ENCODE measurements around the gene XK.

XK gene

DNA sequence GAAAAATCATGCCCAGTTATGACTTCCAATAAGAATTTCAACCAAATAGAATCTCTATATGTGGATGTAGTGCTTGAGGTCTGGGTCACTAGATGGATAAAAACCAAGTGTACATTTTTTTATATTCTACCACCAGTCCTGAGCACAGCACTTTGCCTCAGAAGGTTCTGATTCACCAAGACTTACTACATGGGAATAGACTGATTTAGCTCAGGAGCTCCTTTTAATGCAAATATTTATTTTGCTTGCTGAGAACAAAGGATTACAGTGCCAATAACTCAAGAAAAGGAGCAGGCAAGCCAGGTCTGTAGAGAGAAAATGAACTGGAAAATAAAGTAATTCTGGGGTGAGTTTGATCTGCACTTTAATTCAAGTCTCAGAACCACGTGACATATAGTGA, 6.4 kb upstream of the XK start:
- no peak for DNase-seq (ENCODE audit: low spot score)

- no peak for DNase-seq (ENCODE audit: low spot score)
Observed at GRCh38 chrX:37679888-37680287, 5.7 kb upstream of the XK start.

DNA sequence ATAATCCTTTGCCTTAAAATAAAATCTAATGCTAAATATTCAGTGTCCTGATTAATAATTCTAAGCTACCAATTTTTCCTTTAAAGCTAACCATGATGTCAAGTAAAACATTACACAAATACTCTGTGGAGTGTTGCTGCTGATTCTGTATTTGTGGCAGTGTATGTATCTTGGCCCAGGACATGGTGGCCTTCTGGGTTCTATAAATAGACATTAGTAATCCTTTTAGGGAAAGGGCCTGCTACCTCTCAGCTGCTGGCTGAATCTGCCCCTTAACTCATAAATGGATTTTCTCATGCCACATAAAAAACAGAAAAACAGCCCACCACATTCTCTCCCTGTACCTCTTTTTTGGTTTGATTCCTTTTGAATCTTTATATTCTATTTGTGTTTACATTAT, 1.2 kb upstream of the XK start:
- DNase-seq (ENCODE audit: low spot score) = no peak

DNA sequence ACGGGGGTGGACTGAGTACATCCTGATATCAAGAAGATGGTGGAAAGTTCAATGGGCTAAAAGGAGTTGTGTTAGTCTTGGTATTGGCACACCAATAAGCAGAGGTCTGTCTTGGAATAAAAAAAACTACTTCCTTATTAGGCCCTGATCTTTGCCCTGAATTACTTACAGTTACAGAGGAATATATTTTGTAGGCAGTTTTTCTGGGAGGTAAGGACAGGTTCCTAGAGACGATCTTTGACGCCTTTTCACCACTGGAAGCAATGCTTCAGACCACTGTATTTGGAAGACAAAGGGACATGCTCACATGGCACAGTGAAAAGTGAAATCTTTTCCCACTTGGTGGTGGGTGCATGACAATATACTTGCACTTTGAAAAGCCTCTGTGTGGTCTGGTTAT, 618 bp upstream of the XK start:
- DNase-seq (ENCODE audit: low spot score) = no peak

- no peak for DNase-seq (ENCODE audit: low spot score)
Observed at GRCh38 chrX:37686369-37686995, 891 bp downstream of the XK start.

DNA sequence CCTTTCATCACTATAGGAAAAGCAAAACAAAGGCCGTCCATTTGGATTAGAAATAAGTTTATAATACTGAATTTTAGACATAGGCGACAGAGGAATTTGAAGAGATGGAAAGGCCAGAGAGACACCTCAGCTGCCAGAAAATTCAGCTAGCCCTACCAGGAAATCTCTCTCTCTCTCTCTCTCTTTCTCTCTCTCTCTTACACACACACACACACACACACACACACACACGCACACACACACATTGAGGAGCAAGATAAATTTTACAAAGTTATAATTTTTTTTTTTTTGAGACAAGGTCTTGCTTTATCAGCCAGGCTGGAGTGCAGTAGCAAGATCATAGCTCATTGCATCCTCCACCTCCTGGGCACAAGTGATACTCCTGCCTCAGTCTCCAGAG, 1.4 kb downstream of the XK start:
- no peak for DNase-seq (ENCODE audit: low spot score)

DNA sequence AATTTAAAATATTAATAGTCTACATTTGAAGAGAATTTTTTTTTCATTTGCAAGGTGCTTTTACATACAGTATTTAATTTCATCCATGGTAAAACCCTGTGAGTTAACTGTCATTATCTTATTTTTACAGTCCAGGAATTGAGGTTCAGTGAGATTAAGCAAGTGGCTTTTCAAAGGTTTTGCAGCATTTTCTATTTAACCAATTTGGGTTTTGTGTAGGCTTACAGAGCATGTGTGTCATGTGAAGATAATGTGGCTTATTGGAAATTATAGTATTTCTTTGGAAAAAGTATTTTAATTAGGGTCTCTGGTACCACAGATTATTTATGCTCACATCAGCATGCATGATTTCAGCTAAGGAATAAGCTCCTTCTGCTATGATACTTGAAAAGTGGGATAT, 4.5 kb downstream of the XK start:
- DNase-seq (ENCODE audit: low spot score) = no peak

- no peak for DNase-seq (ENCODE audit: low spot score)
Observed at GRCh38 chrX:37692918-37693317, 7.3 kb downstream of the XK start.

DNA sequence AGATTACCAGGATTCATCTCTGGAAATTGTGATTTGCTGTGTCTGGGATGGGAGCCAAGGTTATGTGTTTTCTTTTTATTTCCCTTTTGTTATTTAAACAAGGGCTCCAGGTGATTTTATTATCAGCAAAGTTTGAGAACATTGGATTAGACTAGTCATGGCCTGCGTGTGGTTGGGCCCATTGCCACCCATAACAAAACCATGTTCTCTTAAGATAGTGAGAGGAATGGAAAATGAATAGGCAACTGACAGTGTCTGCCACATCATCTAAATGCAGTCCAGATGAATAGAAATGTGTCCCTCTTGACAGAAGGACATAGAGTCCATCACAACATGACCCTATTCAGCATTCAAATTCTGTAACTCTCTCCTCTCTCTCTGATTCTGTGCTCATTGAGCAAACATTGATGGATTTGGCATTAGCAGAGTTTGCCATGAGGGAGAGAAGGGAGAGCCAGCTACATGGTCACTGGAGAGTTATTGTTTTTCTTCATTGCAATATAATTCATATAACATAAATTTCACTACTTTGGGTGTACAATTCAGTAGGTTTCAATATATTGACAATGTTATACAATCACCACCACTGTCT, 11.7 kb downstream of the XK start:
- no peak for DNase-seq (ENCODE audit: low spot score)

- no peak for DNase-seq (ENCODE audit: low spot score)
Observed at GRCh38 chrX:37701588-37701987, 16.0 kb downstream of the XK start.

DNA sequence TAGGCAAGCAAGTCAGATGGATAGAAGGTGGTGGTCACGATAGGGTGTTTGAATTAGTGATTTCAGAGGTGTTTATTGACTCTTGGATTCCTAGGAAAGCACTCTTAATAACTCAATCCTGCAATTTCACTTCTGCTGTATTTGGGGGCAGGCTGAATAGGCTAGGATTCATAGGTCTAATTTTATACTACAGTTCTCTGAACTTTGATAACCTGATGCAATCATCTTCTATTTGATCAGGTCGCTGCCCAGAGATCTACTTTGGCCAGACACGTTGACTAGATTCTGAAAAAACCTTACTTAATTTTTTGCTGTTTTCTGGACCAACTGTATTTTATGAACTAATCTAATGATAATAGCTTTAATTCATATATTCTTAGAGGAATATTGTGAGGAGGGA, 26.4 kb downstream of the XK start:
- DNase-seq (ENCODE audit: low spot score) = no peak

GRCh38 chrX:37712458-37712857, 26.9 kb downstream of the XK start:
- DNase-seq (ENCODE audit: low spot score) = no peak

DNA sequence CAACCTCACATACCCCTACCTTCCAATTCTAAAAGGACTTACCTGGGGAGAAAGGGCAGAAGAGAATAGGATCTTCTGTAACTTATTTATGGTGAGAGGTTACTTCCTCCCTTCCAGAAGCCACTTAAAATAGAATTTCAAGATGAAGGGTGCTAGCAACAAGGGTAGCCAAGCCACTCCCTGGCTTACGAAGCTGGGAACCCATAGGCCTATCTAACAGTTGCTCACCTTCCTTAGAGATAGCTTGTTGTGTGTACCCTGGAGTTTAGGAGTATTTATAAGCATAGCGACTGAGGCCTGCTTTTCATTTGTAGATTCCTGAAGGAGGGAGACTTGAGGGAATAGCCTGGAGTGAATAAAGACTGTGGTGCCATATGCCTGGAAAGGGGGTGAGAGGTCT, 28.9 kb downstream of the XK start:
- no peak for DNase-seq (ENCODE audit: low spot score)

GRCh38 chrX:37716602-37717001, 31.0 kb downstream of the XK start:
- no peak for DNase-seq (ENCODE audit: low spot score)

DNA sequence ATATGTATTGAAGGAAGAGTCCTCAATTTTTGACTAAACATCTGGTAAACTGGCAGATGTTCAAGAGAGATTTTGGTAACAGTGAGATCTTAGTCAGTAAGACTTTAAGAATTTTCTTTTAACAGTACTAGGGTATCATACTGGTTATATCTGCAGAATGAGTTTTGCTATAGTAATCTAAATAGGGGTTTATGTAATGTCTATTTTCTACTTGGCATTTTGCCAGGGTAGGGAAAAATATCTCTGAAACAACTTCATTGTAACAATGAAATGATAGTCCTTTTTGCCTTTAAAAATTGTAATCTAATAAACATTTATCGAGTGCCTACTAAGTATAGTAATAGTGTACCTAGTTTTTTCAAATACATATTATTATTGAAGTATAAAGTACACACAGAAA, 32.1 kb downstream of the XK start:
- DNase-seq (ENCODE audit: low spot score) = no peak

GRCh38 chrX:37722595-37722994, 37.0 kb downstream of the XK start:
- no peak for DNase-seq (ENCODE audit: low spot score)

DNA sequence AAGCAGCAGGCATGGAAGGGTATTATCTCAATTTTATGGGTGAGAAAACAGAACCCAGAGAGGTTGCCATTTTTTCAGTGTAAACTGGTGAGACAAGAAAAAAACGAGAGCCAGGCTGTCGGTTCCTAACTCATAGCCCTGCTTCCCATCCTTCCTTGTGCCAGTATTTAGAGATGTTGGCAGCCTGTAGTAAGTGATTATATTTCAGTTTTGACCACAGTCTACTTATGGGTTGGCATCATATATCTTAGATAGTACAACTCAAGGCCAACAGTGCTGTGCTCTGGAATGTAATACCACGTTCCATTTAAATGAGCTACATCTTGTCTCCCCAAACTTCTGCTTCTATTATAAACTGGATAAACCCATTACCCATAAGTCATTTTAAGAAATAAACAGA, 40.8 kb downstream of the XK start:
- no peak for DNase-seq (ENCODE audit: low spot score)

GRCh38 chrX:37745354-37745753, 59.8 kb downstream of the XK start:
- DNase-seq (ENCODE audit: low spot score) = peak; percentile 71

DNA sequence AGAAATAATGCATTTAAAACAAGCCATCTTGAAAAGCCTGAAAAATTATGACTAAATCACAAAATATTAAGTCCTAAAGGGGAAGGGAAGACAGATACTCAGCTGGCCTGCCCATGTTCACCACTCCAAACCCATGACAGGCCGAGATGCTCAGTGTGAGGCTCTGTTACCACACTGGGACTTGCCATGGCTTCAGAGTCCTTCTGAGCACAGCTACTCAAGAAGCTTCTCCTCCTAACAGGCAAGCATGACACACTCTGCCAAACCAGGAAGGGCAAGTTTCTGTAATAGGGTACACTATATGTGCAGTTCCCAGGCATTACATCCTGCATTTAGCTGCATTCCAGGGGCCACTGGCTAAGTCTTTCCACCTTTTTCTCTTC, 60.2 kb downstream of the XK start:
- no peak for DNase-seq (ENCODE audit: low spot score)

DNA sequence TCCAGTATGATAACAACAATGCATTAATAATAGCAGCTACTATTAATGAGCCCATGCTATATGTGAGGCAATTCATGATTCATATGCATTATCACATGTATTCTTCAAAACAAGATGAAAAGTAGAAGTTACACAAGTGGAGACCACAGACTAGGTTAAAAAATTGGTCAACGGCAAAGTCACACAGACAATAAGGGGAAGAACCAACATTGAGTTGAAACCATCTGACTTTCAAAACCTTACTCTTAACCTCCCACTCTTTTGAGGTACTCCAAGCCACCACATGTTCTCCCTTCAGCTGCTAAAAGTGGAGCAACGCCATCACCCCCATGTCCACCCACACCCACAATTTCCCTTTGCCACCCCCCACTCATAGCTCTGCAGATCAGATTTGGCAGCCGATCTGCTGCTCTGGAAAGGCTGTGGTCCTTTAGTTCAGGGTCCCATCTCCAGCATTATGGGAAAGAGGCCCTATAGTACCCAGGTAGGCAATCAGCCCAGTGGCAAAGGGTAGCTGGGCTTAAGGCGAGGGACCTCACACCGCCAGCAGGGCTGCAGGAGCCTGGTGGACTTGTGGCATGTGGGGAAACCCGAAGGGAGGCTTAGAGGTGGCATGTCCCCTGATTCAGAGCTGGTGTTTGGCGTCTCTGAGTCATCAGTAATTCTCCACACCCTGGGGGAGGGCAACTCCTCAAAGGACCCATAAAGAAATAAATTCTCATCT, 60.8 kb downstream of the XK start:
- DNase-seq (ENCODE audit: low spot score) = no peak

DNA sequence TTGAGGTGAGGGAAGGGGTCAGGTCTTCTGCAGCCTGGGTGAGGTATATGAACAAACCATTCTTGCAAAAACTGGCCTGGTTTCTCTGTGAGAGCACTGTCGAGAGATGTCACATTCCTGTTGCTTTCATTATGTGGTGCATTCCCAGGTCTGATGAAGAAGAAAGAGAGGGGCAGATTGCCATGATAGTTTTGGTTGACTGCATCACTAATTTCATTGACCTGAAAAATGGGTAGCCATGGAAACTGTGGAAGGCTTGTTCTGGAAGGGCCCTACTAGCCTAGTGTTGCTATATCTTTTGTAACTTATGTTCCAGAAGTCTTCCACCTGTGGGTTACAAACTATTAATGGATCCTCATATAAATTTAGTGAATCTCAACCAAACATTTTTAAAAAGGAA, 61.4 kb downstream of the XK start:
- no peak for DNase-seq (ENCODE audit: low spot score)

DNA sequence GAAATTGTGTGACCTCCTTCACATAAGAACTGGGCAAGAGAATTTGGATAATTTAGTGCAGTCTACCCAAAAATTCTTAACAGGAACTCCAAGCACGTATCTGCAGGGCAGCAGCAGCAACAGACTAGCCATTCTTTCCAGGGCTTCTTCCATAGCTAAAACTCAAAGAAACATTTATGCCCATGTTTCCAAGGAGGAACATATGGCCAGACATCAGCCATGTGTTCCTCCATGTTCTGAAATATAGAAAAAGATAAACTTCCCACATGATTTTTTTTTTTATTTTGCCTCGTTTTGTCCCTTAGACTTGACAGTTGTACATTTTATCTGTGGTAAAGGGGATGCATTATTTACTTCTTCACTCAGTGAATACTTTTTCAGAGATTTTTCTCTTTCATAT, 66.7 kb downstream of the XK start:
- DNase-seq (ENCODE audit: low spot score) = no peak

DNA sequence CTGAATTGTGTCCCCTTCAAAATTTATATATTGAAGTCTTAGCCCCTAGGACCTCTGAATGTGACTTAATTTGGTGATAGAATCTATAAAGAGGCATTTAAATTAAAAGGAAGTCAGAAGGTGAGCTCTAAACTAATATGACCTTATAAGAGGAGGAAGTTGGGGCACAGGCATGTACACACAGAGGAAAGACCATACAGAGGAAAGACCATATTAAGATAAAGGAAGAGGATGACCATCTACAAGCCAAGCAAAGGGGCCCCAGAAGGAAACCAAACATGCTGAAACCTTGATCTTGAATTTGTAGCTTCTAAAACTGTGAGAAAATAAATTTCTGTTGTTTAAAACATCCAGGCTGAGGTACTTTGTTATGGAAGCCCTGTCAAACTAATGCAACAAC, 67.3 kb downstream of the XK start:
- DNase-seq (ENCODE audit: low spot score) = no peak

DNA sequence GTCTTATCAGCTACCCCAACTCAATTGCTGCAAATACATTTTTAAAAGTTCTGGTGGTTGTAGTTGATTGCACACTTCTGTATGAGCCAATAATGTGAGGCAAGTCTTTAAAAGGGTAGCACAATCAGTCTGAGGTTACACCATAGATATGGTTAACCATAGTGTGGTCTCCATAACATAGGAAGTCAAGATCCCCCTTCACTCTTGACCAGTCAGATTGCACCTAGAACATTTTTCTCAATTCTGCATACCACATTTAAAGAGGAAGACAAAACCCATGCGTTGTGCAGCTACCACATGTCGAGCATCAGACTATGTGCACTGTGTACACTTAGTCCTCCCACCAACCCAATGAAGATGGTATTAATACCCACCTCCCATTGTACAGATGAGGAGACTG, 67.8 kb downstream of the XK start:
- DNase-seq (ENCODE audit: low spot score) = no peak
